PFSK-1 (cell line): ENCODE data around the gene DIP2B.

Experiments
- REST ChIP-seq, 2 experiments: IDR thresholded peaks; 2 replicates each; pipeline versions ENCODE4 v1.6.1 to v1.8.0; 2011 to 2012; ENCODE audit warnings: low read depth in 2 of 2, low read length in 2 of 2, control low read depth in 1 of 2, inconsistent platforms in 1 of 2, mild to moderate bottlenecking in 1 of 2, moderate library complexity in 1 of 2; ENCODE audit not compliant: insufficient read depth in 1 of 2
- TAF1 ChIP-seq: IDR thresholded peaks from 2 replicates; pipeline ENCODE4 v1.6.1; 2012; ENCODE audit warnings: low read length, control low read depth, borderline replicate concordance; ENCODE audit not compliant: insufficient read depth

GRCh38 chr12:50520416-50521207 lies 15.8 kb downstream of the DIP2B start:
- no peak for TF ChIP-seq REST (IDR thresholded peaks at IDR 0.05; ENCODE audit: insufficient read depth in 1 of 2, low read depth in 2 of 2, low read length in 2 of 2)
- TF ChIP-seq TAF1: no peak
